Gastrocnemius medialis (tissue), 4 donors: ENCODE measurements around the gene TMIGD2.

ENCODE experiments used
- CTCF ChIP-seq, 5 experiments: fragments of 450-650 bp in 3 of 5; fragments of 200-600 bp in 2 of 5; sonication (generic) in 2 of 5; IDR thresholded peaks in 4 of 5; conservative IDR thresholded peaks in 1 of 5; 1 replicate in 4 of 5; 2 replicates in 1 of 5; pipeline ENCODE4 v1.5.1; 2016 to 2019; ENCODE audit warnings: antibody characterized with exemption in 5 of 5, mild to moderate bottlenecking in 3 of 5, moderate library complexity in 3 of 5
- POLR2A ChIP-seq, 2 donors: fragments of 450-650 bp; IDR thresholded peaks; one replicate each; pipeline ENCODE4 v1.6.1; 2017; ENCODE audit warnings: antibody characterized with exemption in 2 of 2, mild to moderate bottlenecking in 2 of 2, moderate library complexity in 2 of 2

GRCh38 chr19:4345342-4346019 lies 43.3 kb upstream of the TMIGD2 start:
- TF ChIP-seq CTCF (IDR thresholded peaks at IDR 0.05 in 4 of 5, conservative IDR thresholded peaks at IDR 0.05 in 1 of 5) (no peak), POLR2A (IDR thresholded peaks at IDR 0.05) (no peak)
